Osteocyte (in vitro differentiated cells): Measurements from ENCODE around the gene ALG12. TPM values are rescaled to one million over a fixed set of nuclear protein-coding genes. Genes with fewer than 3 reads are reported as not detected.

Experiments used
- DNase-seq: peaks from one replicate; pipeline ENCODE4 v3.0.0; 2021; ENCODE audit warnings: mixed read lengths; ENCODE audit not compliant: unreplicated experiment; ENCODE audit errors: extremely low spot score
- H3K27ac Mint-ChIP-seq: one replicate; pipeline ENCODE4 v1.8.0; 2021; ENCODE audit warnings: mild to moderate bottlenecking, mixed read lengths; ENCODE audit not compliant: unreplicated experiment
- H3K27me3 Mint-ChIP-seq: one replicate; pipeline ENCODE4 v1.8.0; 2021; ENCODE audit warnings: mixed read lengths; ENCODE audit not compliant: unreplicated experiment
- H3K36me3 Mint-ChIP-seq: one replicate; pipeline ENCODE4 v1.8.0; 2021; ENCODE audit warnings: mixed read lengths; ENCODE audit not compliant: unreplicated experiment
- H3K4me1 Mint-ChIP-seq: one replicate; pipeline ENCODE4 v1.8.0; 2021; ENCODE audit warnings: mixed read lengths; ENCODE audit not compliant: unreplicated experiment
- H3K4me3 Mint-ChIP-seq: one replicate; pipeline ENCODE4 v1.8.0; 2021; ENCODE audit warnings: mild to moderate bottlenecking, moderate library complexity, mixed read lengths; ENCODE audit not compliant: unreplicated experiment
- H3K9me3 Mint-ChIP-seq: one replicate; pipeline ENCODE4 v1.8.0; 2021; ENCODE audit warnings: mixed read lengths; ENCODE audit not compliant: unreplicated experiment
- total RNA-seq: library from RNA; stranded (reverse); gene quantifications from 2 replicates; pipeline ENCODE4 v1.2.1, GENCODE V29; 2021
- TF ChIP-seq, protein P1 (sequence below): fragments of 200-600 bp; sonication (generic); IDR thresholded peaks from 2 replicates; pipeline ENCODE4 v1.5.0; 2021; ENCODE audit warnings: antibody characterized with exemption, mild to moderate bottlenecking, moderate library complexity

The ALG12 gene
- total RNA-seq, 1 donor from 2014 or later: 27.1 TPM

- Mint-ChIP-seq H3K27ac (no peak overlapping the region), H3K4me1 (peaks cover 25% of the 10 kb centered on the region), H3K9me3 (no peaks in the 10 kb centered on the region), H3K4me3 (no peak overlapping the region), H3K36me3 (no peaks in the 10 kb centered on the region), H3K27me3 (no peaks in the 10 kb centered on the region)
- no peak for DNase-seq
- TF ChIP-seq, protein P1, sequence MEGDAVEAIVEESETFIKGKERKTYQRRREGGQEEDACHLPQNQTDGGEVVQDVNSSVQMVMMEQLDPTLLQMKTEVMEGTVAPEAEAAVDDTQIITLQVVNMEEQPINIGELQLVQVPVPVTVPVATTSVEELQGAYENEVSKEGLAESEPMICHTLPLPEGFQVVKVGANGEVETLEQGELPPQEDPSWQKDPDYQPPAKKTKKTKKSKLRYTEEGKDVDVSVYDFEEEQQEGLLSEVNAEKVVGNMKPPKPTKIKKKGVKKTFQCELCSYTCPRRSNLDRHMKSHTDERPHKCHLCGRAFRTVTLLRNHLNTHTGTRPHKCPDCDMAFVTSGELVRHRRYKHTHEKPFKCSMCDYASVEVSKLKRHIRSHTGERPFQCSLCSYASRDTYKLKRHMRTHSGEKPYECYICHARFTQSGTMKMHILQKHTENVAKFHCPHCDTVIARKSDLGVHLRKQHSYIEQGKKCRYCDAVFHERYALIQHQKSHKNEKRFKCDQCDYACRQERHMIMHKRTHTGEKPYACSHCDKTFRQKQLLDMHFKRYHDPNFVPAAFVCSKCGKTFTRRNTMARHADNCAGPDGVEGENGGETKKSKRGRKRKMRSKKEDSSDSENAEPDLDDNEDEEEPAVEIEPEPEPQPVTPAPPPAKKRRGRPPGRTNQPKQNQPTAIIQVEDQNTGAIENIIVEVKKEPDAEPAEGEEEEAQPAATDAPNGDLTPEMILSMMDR: no peak
Observed at GRCh38 chr22:49935561-49935960, 17.3 kb upstream of the ALG12 start.

GRCh38 chr22:49934891-49935557 lies 16.8 kb upstream of the ALG12 start:
- H3K27ac Mint-ChIP-seq: no peak overlapping the region
- no peaks in the 10 kb centered on the region for H3K36me3 Mint-ChIP-seq
- TF ChIP-seq, protein P1: no peak
- no peaks in the 10 kb centered on the region for H3K27me3 Mint-ChIP-seq
- no peaks in the 10 kb centered on the region for H3K9me3 Mint-ChIP-seq
- no peak for DNase-seq
- no peak overlapping the region for H3K4me3 Mint-ChIP-seq
- H3K4me1 Mint-ChIP-seq: peaks cover 25% of the 10 kb centered on the region

DNA sequence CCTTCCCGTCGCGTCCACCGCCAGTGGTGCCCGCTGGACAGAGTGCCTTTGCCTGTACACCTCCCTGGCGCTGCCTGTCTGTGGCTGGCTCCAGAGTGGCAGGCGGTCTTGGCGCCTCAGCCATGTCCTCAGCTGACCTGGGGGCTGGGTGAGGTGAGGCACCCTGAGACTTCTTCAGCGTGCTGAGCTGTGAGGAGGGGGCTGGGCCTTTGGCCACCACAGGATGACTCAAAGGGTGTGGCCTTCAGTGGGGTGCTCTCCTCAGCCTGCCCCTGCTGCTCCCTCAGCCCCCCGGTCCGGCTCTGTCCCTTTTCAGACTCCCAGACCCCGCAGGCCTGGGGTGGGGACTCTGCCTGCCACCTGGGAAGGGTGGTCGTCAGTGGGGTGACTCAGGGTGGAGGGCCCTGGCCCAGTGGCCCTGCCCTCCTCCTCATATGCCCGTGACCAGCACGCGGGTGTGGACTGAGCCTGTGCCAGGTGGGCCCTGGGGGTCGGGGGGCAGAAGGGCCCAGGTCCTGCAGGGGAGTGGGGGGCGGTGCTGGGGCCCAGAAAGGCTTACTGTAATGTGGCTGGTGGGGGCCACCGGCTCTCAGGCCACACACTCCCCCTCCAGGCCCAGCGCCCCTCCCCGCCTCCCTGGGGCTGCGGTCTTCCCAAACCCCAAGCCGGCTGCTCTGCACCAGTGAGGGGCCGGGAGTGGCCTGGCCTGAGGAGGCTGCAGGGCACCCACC lies 16.1 kb upstream of the ALG12 start:
- no peak overlapping the region for H3K27ac Mint-ChIP-seq
- no peak for DNase-seq
- H3K27me3 Mint-ChIP-seq: no peaks in the 10 kb centered on the region
- H3K9me3 Mint-ChIP-seq: no peaks in the 10 kb centered on the region
- H3K4me1 Mint-ChIP-seq: peaks cover 25% of the 10 kb centered on the region
- no peaks in the 10 kb centered on the region for H3K36me3 Mint-ChIP-seq
- TF ChIP-seq, protein P1: no peak
- no peak overlapping the region for H3K4me3 Mint-ChIP-seq

GRCh38 chr22:49933236-49934159 lies 15.3 kb upstream of the ALG12 start:
- H3K36me3 Mint-ChIP-seq: no peaks in the 10 kb centered on the region
- TF ChIP-seq, protein P1: no peak
- peak overlapping the region; percentile 58 for H3K27ac Mint-ChIP-seq
- H3K27me3 Mint-ChIP-seq: no peaks in the 10 kb centered on the region
- no peaks in the 10 kb centered on the region for H3K9me3 Mint-ChIP-seq
- H3K4me3 Mint-ChIP-seq: no peak overlapping the region
- H3K4me1 Mint-ChIP-seq: peaks cover 25% of the 10 kb centered on the region
- DNase-seq: no peak
